SK-N-SH (cell line): ENCODE results near the gene LRMDA. TPM values are rescaled to one million over a fixed set of nuclear protein-coding genes. Genes with fewer than 3 reads are reported as not detected.

Experiments
- CTCF ChIA-PET: fragments of 300-600, 350-600 bp; formaldehyde crosslinking; extraction: SDS; loops from one replicate; lab custom pipeline; 2021; lab: Yijun Ruan, JAX
- POLR2A ChIA-PET: fragments of 350-600 bp; sonication (Branson Sonifier 250); formaldehyde crosslinking; extraction: SDS; loops from one replicate; lab custom pipeline; 2020; ENCODE audit warnings: antibody characterized with exemption, inconsistent platforms; lab: Yijun Ruan, JAX
- DNase-seq: peaks from one replicate; pipeline ENCODE4 v3.0.0; 2012
- H2AFZ ChIP-seq: fragments of 200-600 bp; sonication (generic); 2 replicates; pipeline ENCODE4 v1.8.1; 2016; ENCODE audit warnings: antibody characterized with exemption, mild to moderate bottlenecking, low read depth
- H3F3A ChIP-seq: fragments of 200-600 bp; sonication (generic); replicated peaks from 2 replicates; pipeline ENCODE3; 2016; ENCODE audit warnings: antibody characterized with exemption, mild to moderate bottlenecking; ENCODE audit not compliant: insufficient read depth
- H3K27ac ChIP-seq, 2 experiments: fragments of 200-500 bp in 1 of 2; fragments of 200-600 bp in 1 of 2; sonication (Bioruptor generic) in 1 of 2; sonication (generic), shearing (Covaris generic) in 1 of 2; 2 replicates each; pipeline versions ENCODE4 v1.5.1 to v1.6.1; 2014 to 2016; ENCODE audit warnings: low read depth in 2 of 2, inconsistent platforms in 1 of 2, low read length in 1 of 2, mild to moderate bottlenecking in 1 of 2, mixed read lengths in 1 of 2
- H3K27me3 ChIP-seq: fragments of 200-600 bp; sonication (generic), shearing (Covaris generic); 2 replicates; pipeline ENCODE4 v1.6.1; 2016; ENCODE audit warnings: mixed run types; ENCODE audit not compliant: insufficient read depth
- H3K36me3 ChIP-seq, 2 experiments: fragments of 200-500 bp in 1 of 2; fragments of 200-600 bp in 1 of 2; sonication (Bioruptor generic) in 1 of 2; sonication (generic) in 1 of 2; replicated peaks in 1 of 2; 2 replicates each; pipeline versions ENCODE3 to v1.5.1; 2014 to 2016; ENCODE audit warnings: low read length in 1 of 2, mild to moderate bottlenecking in 1 of 2; ENCODE audit not compliant: insufficient read depth in 2 of 2, control insufficient read depth in 1 of 2
- H3K4me1 ChIP-seq, 2 experiments: fragments of 200-500 bp in 1 of 2; fragments of 200-600 bp in 1 of 2; sonication (Bioruptor generic) in 1 of 2; sonication (generic), shearing (Covaris generic) in 1 of 2; 2 replicates each; pipeline versions ENCODE4 v1.5.1 to v1.6.1; 2014 to 2016; ENCODE audit warnings: low read depth in 1 of 2, low read length in 1 of 2, mixed run types in 1 of 2; ENCODE audit not compliant: insufficient read depth in 2 of 2, control insufficient read depth in 1 of 2
- H3K4me2 ChIP-seq: fragments of 200-600 bp; sonication (generic), shearing (Covaris generic); 2 replicates; pipeline ENCODE4 v1.6.1; 2017; ENCODE audit warnings: mixed run types
- H3K4me3 ChIP-seq, 2 experiments: fragments of 200-500 bp in 1 of 2; fragments of 200-600 bp in 1 of 2; sonication (Bioruptor generic) in 1 of 2; sonication (generic), shearing (Covaris generic) in 1 of 2; 2 replicates each; pipeline versions ENCODE4 v1.5.1 to v1.8.1; 2014 to 2016; ENCODE audit warnings: low read depth in 2 of 2, inconsistent platforms in 1 of 2, low read length in 1 of 2, mild to moderate bottlenecking in 1 of 2, mixed read lengths in 1 of 2, moderate library complexity in 1 of 2
- H3K79me2 ChIP-seq: fragments of 200-600 bp; sonication (generic); 2 replicates; pipeline ENCODE4 v1.8.1; 2017; ENCODE audit warnings: mild to moderate bottlenecking; ENCODE audit not compliant: insufficient read depth
- H3K9ac ChIP-seq: fragments of 200-600 bp; sonication (generic); 2 replicates; pipeline ENCODE4 v1.6.1; 2017; ENCODE audit warnings: mixed run types
- H3K9me2 ChIP-seq: fragments of 200-600 bp; sonication (generic); 2 replicates; pipeline ENCODE4 v1.6.1; 2017; ENCODE audit warnings: mixed run types
- H3K9me3 ChIP-seq: fragments of 200-600 bp; sonication (generic); 2 replicates; pipeline ENCODE4 v1.6.1; 2017; ENCODE audit warnings: mixed run types, mild to moderate bottlenecking, moderate library complexity
- H4K20me1 ChIP-seq: fragments of 200-600 bp; sonication (generic); 2 replicates; pipeline ENCODE4 v1.6.1; 2017; ENCODE audit warnings: mild to moderate bottlenecking, mixed run types; ENCODE audit not compliant: insufficient read depth
- EZH2phosphoT487 ChIP-seq: fragments of 200-600 bp; sonication (generic); IDR thresholded peaks from 2 replicates; pipeline ENCODE4 v1.6.1; 2017; ENCODE audit warnings: low read depth, mixed run types, mild to moderate bottlenecking, antibody characterized with exemption, moderate library complexity, borderline replicate concordance
- GABPA ChIP-seq: IDR thresholded peaks from 2 replicates; pipeline ENCODE4 v1.4.0; 2012; ENCODE audit warnings: low read depth, mild to moderate bottlenecking
- POLR2AphosphoS5 ChIP-seq: IDR thresholded peaks from 2 replicates; pipeline ENCODE4 v1.6.1; 2012; ENCODE audit warnings: low read depth, low read length
- REST ChIP-seq: IDR thresholded peaks from 2 replicates; pipeline ENCODE4 v1.6.1; 2012; ENCODE audit warnings: mild to moderate bottlenecking, low read depth, low read length, moderate library complexity
- RXRA ChIP-seq: IDR thresholded peaks from 2 replicates; pipeline ENCODE4 v1.4.0; 2012; ENCODE audit warnings: low read depth, mild to moderate bottlenecking, borderline replicate concordance
- SIN3A ChIP-seq: IDR thresholded peaks from 2 replicates; pipeline ENCODE4 v1.6.1; 2012; ENCODE audit warnings: low read depth, mild to moderate bottlenecking, low read length, moderate library complexity, borderline replicate concordance
- SMC3 ChIP-seq: IDR thresholded peaks from 2 replicates; pipeline ENCODE4 v1.6.1; 2012; ENCODE audit warnings: low read depth, low read length, improper control_type of control experiment
- USF1 ChIP-seq: IDR thresholded peaks from 2 replicates; pipeline ENCODE4 v1.4.0; 2012; ENCODE audit warnings: low read depth, borderline replicate concordance
- YY1 ChIP-seq: IDR thresholded peaks from 2 replicates; pipeline ENCODE4 v1.4.0; 2012; ENCODE audit warnings: low read depth, mild to moderate bottlenecking
- WGBS: methylation state at CpG from one replicate; pipeline ENCODE4 v1.1.6; 2017; ENCODE audit warnings: low lambda C conversion rate; 5-methylcytosine and 5-hydroxymethylcytosine counted together
- polyA plus RNA-seq, 3 experiments: library from polyadenylated mRNA; depleted of rRNA; stranded (reverse); fragments of >200 nt; gene quantifications; 2 replicates each; pipeline ENCODE4 v1.2.3, GENCODE V29; 2012
- TF ChIP-seq, protein P1 (sequence below): fragments of 200-600 bp; sonication (generic); IDR thresholded peaks from 2 replicates; pipeline ENCODE4 v1.6.1; 2017; ENCODE audit warnings: antibody characterized with exemption, mild to moderate bottlenecking, moderate library complexity
- TF ChIP-seq, protein P2 (sequence below): IDR thresholded peaks from 2 replicates; pipeline ENCODE4 v1.4.0; 2012; ENCODE audit warnings: low read depth, borderline replicate concordance

Gene LRMDA
- polyA plus RNA-seq, 1 of the 3 experiments (the other 2 are of a cell fraction) = 0.95 TPM

DNA sequence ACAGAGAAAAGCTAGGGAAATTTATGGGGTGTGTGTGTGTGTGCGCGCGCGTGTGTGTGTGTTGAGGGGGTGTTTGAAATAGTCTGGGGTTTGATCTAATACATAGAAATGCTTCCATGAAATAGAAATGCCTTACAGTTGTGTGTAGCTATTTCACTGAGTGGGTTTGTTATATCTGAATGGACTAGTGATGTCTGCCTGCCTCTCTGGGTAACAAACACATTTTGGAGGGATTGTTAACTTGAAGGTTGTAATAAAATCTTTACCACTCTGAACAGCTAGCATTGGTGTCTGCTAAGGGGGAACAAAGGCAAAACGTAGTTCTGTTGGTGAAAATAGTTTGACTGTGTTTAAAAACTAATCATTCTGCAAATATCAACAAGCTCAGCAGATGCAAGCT is 509.3 kb downstream of the LRMDA start:
- no peaks in the 10 kb centered on the region for H3K36me3 ChIP-seq
- no peaks in the 10 kb centered on the region for H3K9me3 ChIP-seq
- CTCF ChIA-PET = interaction anchor here (0.7 to 1.3 kb wide), 4 partner anchors 9 to 94 kb away, joined by 3 read pairs; no protein-coding TSS in a partner anchor
- H3K4me2 ChIP-seq = no peak overlapping the region
- no peaks in the 10 kb centered on the region for H3K9me2 ChIP-seq
- 84% methylated on average over 5 of the region's 5 CpGs for WGBS
- H2AFZ ChIP-seq = no peak overlapping the region
- H3K4me3 ChIP-seq = no peak overlapping the region
- no peaks in the 10 kb centered on the region for H4K20me1 ChIP-seq
- H3K9ac ChIP-seq = no peak overlapping the region
- H3F3A ChIP-seq = no peaks in the 10 kb centered on the region
- TF ChIP-seq, protein P1, sequence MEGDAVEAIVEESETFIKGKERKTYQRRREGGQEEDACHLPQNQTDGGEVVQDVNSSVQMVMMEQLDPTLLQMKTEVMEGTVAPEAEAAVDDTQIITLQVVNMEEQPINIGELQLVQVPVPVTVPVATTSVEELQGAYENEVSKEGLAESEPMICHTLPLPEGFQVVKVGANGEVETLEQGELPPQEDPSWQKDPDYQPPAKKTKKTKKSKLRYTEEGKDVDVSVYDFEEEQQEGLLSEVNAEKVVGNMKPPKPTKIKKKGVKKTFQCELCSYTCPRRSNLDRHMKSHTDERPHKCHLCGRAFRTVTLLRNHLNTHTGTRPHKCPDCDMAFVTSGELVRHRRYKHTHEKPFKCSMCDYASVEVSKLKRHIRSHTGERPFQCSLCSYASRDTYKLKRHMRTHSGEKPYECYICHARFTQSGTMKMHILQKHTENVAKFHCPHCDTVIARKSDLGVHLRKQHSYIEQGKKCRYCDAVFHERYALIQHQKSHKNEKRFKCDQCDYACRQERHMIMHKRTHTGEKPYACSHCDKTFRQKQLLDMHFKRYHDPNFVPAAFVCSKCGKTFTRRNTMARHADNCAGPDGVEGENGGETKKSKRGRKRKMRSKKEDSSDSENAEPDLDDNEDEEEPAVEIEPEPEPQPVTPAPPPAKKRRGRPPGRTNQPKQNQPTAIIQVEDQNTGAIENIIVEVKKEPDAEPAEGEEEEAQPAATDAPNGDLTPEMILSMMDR = no peak
- TF ChIP-seq POLR2AphosphoS5 (no peak), REST (no peak), EZH2phosphoT487 (no peak), RXRA (no peak), SIN3A (no peak), USF1 (no peak), GABPA (no peak), SMC3 (no peak), YY1 (no peak)
- TF ChIP-seq, protein P2, sequence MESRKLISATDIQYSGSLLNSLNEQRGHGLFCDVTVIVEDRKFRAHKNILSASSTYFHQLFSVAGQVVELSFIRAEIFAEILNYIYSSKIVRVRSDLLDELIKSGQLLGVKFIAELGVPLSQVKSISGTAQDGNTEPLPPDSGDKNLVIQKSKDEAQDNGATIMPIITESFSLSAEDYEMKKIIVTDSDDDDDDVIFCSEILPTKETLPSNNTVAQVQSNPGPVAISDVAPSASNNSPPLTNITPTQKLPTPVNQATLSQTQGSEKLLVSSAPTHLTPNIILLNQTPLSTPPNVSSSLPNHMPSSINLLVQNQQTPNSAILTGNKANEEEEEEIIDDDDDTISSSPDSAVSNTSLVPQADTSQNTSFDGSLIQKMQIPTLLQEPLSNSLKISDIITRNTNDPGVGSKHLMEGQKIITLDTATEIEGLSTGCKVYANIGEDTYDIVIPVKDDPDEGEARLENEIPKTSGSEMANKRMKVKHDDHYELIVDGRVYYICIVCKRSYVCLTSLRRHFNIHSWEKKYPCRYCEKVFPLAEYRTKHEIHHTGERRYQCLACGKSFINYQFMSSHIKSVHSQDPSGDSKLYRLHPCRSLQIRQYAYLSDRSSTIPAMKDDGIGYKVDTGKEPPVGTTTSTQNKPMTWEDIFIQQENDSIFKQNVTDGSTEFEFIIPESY = no peak
- H3K27me3 ChIP-seq = no peaks in the 10 kb centered on the region
- POLR2A ChIA-PET = no interaction called here
- no peak for DNase-seq
- H3K79me2 ChIP-seq = no peaks in the 10 kb centered on the region
- H3K4me1 ChIP-seq = no peaks in the 10 kb centered on the region
- H3K27ac ChIP-seq = no peak overlapping the region
